ENCODE results near the gene TTLL3.

TTLL3 gene

DNA sequence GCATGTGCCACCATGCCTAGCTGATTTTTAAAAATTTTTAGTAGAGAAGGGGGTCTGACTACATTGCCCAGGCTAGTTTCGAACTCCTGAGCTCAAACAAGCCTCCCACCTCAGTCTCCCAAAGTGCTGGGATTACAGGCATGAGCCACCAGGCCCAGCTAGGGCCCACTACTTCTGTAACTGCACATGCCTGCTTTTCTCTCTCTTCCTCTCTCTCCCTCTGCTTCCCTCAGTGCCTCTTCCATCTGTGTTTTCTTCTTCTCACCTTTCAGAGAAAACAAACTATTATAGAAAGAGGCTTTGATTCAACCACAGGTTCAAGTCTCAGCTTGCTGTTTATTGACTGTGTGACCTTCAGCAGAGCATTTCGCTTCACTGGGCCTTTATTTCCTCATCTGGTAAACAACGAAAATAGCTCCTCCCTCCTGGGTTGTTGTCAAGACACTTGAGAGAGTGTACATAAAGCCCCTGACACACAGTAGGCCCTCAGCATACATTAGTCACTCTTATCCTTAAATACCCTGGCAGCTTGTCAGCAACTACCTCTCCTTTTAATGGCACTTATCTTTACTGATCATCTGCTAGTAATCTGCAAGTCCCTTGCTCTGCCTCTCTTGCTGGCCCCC, 28.0 kb upstream of the TTLL3 start:
- Histone ChIP-seq H3K4ac (ENCODE audit: low read depth in 1 of 2, low read length in 2 of 2) (no peak overlapping the region), H2BK5ac (ENCODE audit: low read depth, low read length, poor library complexity, severe bottlenecking) (no peak overlapping the region), H3K79me1 (replicated peaks; ENCODE audit: low read length, poor library complexity, severe bottlenecking) (peaks cover 9% of the 10 kb centered on the region), H3K4me3 (ENCODE audit: insufficient read depth in 1 of 2, low read depth in 1 of 2, low read length in 2 of 2) (no peak overlapping the region), H2BK15ac (ENCODE audit: low read depth, poor library complexity, severe bottlenecking) (no peak overlapping the region), H2AK5ac (ENCODE audit: low read length, severe bottlenecking) (no peak overlapping the region), H3K23ac (ENCODE audit: low read length in 2 of 2) (no peak overlapping the region), H4K8ac (ENCODE audit: low read length) (no peak overlapping the region), H3K27ac (ENCODE audit: low read length, poor library complexity, severe bottlenecking) (no peak overlapping the region), H3K9ac (ENCODE audit: low read length) (no peak overlapping the region), H2AFZ (ENCODE audit: low read depth, low read length) (no peak overlapping the region), H2BK120ac (ENCODE audit: low read depth, low read length) (no peak overlapping the region), H3K4me1 (ENCODE audit: control insufficient read depth, insufficient read depth, low read depth, low read length) (peaks cover 2% of the 10 kb centered on the region), H3K27me3 (ENCODE audit: control insufficient read depth in 1 of 2, insufficient read depth in 1 of 2, low read length in 2 of 2) (no peaks in the 10 kb centered on the region), H4K91ac (ENCODE audit: low read length) (no peak overlapping the region), H3K36me3 (ENCODE audit: control insufficient read depth in 1 of 2, insufficient read depth in 2 of 2, low read depth in 1 of 2, low read length in 2 of 2) (peaks cover 49 to 69% of the 10 kb centered on the region in 2 experiments), H3K9me3 (ENCODE audit: control insufficient read depth, low read length) (no peaks in the 10 kb centered on the region), H3K18ac (ENCODE audit: low read depth in 1 of 2, low read length in 2 of 2) (no peak overlapping the region), H2BK12ac (ENCODE audit: low read length in 2 of 2) (no peak overlapping the region), H3K14ac (ENCODE audit: low read length in 2 of 2) (no peak overlapping the region), H3K4me2 (ENCODE audit: low read length, poor library complexity, severe bottlenecking) (no peak overlapping the region)
- WGBS: 88% methylated on average over 3 of the region's 3 CpGs
- no peak for DNase-seq

DNA sequence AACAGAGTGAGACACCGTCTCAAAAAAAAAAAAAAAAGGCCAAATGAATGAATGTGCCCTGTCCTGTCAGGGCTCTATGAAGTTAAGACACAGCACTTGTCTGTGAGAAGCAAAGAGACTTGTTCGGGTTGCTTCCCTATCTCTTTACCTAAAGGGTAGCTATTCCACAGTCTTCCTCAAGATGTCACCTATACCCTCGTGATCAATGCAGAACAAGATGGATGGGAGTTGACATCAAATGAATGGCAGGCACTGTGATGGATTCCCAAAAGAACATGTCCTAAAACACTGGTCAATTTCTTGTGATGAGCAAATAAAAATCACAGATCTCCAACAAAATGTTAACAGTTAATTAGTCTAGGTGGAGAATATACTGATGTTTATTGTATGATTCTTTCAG, 27.3 kb upstream of the TTLL3 start:
- H3K9me3 ChIP-seq (ENCODE audit: control insufficient read depth, low read length): no peaks in the 10 kb centered on the region
- H3K79me1 ChIP-seq (replicated peaks; ENCODE audit: low read length, poor library complexity, severe bottlenecking): peaks cover 9% of the 10 kb centered on the region
- peaks cover 2% of the 10 kb centered on the region for H3K4me1 ChIP-seq (ENCODE audit: control insufficient read depth, insufficient read depth, low read depth, low read length)
- 100% methylated on average over 2 of the region's 3 CpGs for WGBS
- H3K18ac ChIP-seq (ENCODE audit: low read depth in 1 of 2, low read length in 2 of 2): no peak overlapping the region
- H3K27me3 ChIP-seq (ENCODE audit: control insufficient read depth in 1 of 2, insufficient read depth in 1 of 2, low read length in 2 of 2): no peaks in the 10 kb centered on the region
- H3K4ac ChIP-seq (ENCODE audit: low read depth in 1 of 2, low read length in 2 of 2): no peak overlapping the region
- H3K14ac ChIP-seq (ENCODE audit: low read length in 2 of 2): no peak overlapping the region
- no peak overlapping the region for H2AK5ac ChIP-seq (ENCODE audit: low read length, severe bottlenecking)
- no peak overlapping the region for H3K23ac ChIP-seq (ENCODE audit: low read length in 2 of 2)
- H3K4me3 ChIP-seq (ENCODE audit: insufficient read depth in 1 of 2, low read depth in 1 of 2, low read length in 2 of 2): no peak overlapping the region
- no peak for DNase-seq
- no peak overlapping the region for H3K9ac ChIP-seq (ENCODE audit: low read length)
- H3K36me3 ChIP-seq (ENCODE audit: control insufficient read depth in 1 of 2, insufficient read depth in 2 of 2, low read depth in 1 of 2, low read length in 2 of 2): peaks cover 52 to 76% of the 10 kb centered on the region in 2 experiments
- H4K8ac ChIP-seq (ENCODE audit: low read length): no peak overlapping the region
- no peak overlapping the region for H3K4me2 ChIP-seq (ENCODE audit: low read length, poor library complexity, severe bottlenecking)
- no peak overlapping the region for H2BK15ac ChIP-seq (ENCODE audit: low read depth, poor library complexity, severe bottlenecking)
- no peak overlapping the region for H3K27ac ChIP-seq (ENCODE audit: low read length, poor library complexity, severe bottlenecking)
- no peak overlapping the region for H2BK5ac ChIP-seq (ENCODE audit: low read depth, low read length, poor library complexity, severe bottlenecking)
- no peak overlapping the region for H2AFZ ChIP-seq (ENCODE audit: low read depth, low read length)
- no peak overlapping the region for H4K91ac ChIP-seq (ENCODE audit: low read length)
- no peak overlapping the region for H2BK120ac ChIP-seq (ENCODE audit: low read depth, low read length)
- H2BK12ac ChIP-seq (ENCODE audit: low read length in 2 of 2): no peak overlapping the region

DNA sequence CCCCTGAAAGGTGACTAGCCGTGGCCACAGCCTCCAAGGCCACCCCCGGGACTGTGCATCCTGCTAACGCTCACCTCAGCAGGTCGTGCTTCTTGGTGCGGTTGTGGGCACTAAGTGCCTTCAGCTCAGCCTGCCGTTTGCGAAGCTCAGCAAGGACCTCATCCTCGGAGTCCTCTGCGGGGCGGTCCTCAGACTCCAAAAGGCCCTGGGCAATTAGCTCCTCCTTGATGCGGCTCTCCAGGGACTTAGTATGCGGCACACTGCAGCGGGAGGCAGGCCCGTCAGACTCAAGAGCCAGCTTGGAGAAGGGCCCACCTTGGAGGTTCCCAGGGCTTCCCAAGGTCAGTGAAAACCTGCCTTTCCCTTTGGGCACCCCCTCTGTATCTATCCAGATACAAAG, 26.1 kb upstream of the TTLL3 start:
- Histone ChIP-seq H3K4me2 (ENCODE audit: low read length, poor library complexity, severe bottlenecking) (no peak overlapping the region), H3K9ac (ENCODE audit: low read length) (no peak overlapping the region), H3K4ac (ENCODE audit: low read depth in 1 of 2, low read length in 2 of 2) (no peak overlapping the region), H4K91ac (ENCODE audit: low read length) (no peak overlapping the region), H2AFZ (ENCODE audit: low read depth, low read length) (no peak overlapping the region), H3K23ac (ENCODE audit: low read length in 2 of 2) (no peak overlapping the region), H3K27ac (ENCODE audit: low read length, poor library complexity, severe bottlenecking) (no peak overlapping the region), H3K9me3 (ENCODE audit: control insufficient read depth, low read length) (no peaks in the 10 kb centered on the region), H3K79me1 (replicated peaks; ENCODE audit: low read length, poor library complexity, severe bottlenecking) (peaks cover 10% of the 10 kb centered on the region), H2BK5ac (ENCODE audit: low read depth, low read length, poor library complexity, severe bottlenecking) (no peak overlapping the region), H2AK5ac (ENCODE audit: low read length, severe bottlenecking) (no peak overlapping the region), H2BK15ac (ENCODE audit: low read depth, poor library complexity, severe bottlenecking) (no peak overlapping the region), H2BK12ac (ENCODE audit: low read length in 2 of 2) (no peak overlapping the region), H3K4me3 (ENCODE audit: insufficient read depth in 1 of 2, low read depth in 1 of 2, low read length in 2 of 2) (no peak overlapping the region), H3K18ac (ENCODE audit: low read depth in 1 of 2, low read length in 2 of 2) (no peak overlapping the region), H3K4me1 (ENCODE audit: control insufficient read depth, insufficient read depth, low read depth, low read length) (peaks cover 2% of the 10 kb centered on the region), H4K8ac (ENCODE audit: low read length) (no peak overlapping the region), H3K27me3 (ENCODE audit: control insufficient read depth in 1 of 2, insufficient read depth in 1 of 2, low read length in 2 of 2) (no peaks in the 10 kb centered on the region), H2BK120ac (ENCODE audit: low read depth, low read length) (no peak overlapping the region), H3K36me3 (ENCODE audit: control insufficient read depth in 1 of 2, insufficient read depth in 2 of 2, low read depth in 1 of 2, low read length in 2 of 2) (peaks cover 57 to 79% of the 10 kb centered on the region in 2 experiments), H3K14ac (ENCODE audit: low read length in 2 of 2) (no peak overlapping the region)
- DNase-seq: no peak
- WGBS: 98% methylated on average over 14 of the region's 14 CpGs

DNA sequence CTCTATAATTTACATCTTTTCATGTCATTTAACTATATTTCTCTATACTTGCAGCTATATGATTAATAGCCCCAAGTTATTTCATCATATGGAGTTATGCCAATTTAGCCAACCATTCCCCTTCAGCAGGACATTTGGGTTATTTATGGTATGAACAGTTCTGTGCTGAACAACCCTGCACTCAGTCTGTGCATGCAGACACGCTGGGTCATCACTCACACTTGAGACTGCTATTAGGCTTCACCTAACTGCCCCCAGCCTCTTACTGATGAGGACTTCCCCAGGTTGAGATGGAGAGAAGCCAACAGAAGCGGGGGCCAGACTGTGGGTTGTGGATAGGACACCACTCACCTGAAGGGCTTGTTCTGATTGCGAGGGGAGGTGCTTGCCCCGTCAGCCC, 25.1 kb upstream of the TTLL3 start:
- H3K27me3 ChIP-seq (ENCODE audit: control insufficient read depth in 1 of 2, insufficient read depth in 1 of 2, low read length in 2 of 2): no peaks in the 10 kb centered on the region
- H3K4ac ChIP-seq (ENCODE audit: low read depth in 1 of 2, low read length in 2 of 2): no peak overlapping the region
- no peak overlapping the region for H4K91ac ChIP-seq (ENCODE audit: low read length)
- WGBS: 96% methylated on average over 3 of the region's 4 CpGs
- no peak overlapping the region for H2AK5ac ChIP-seq (ENCODE audit: low read length, severe bottlenecking)
- H4K8ac ChIP-seq (ENCODE audit: low read length): no peak overlapping the region
- DNase-seq: no peak
- H3K9ac ChIP-seq (ENCODE audit: low read length): no peak overlapping the region
- no peaks in the 10 kb centered on the region for H3K9me3 ChIP-seq (ENCODE audit: control insufficient read depth, low read length)
- no peak overlapping the region for H2BK120ac ChIP-seq (ENCODE audit: low read depth, low read length)
- H3K14ac ChIP-seq (ENCODE audit: low read length in 2 of 2): no peak overlapping the region
- no peak overlapping the region for H2AFZ ChIP-seq (ENCODE audit: low read depth, low read length)
- H3K4me2 ChIP-seq (ENCODE audit: low read length, poor library complexity, severe bottlenecking): no peak overlapping the region
- no peak overlapping the region for H3K18ac ChIP-seq (ENCODE audit: low read depth in 1 of 2, low read length in 2 of 2)
- peaks cover 14% of the 10 kb centered on the region for H3K79me1 ChIP-seq (replicated peaks; ENCODE audit: low read length, poor library complexity, severe bottlenecking)
- H3K27ac ChIP-seq (ENCODE audit: low read length, poor library complexity, severe bottlenecking): no peak overlapping the region
- H3K4me1 ChIP-seq (ENCODE audit: control insufficient read depth, insufficient read depth, low read depth, low read length): peaks cover 2% of the 10 kb centered on the region
- H2BK15ac ChIP-seq (ENCODE audit: low read depth, poor library complexity, severe bottlenecking): no peak overlapping the region
- H3K23ac ChIP-seq (ENCODE audit: low read length in 2 of 2): no peak overlapping the region
- no peak overlapping the region for H3K4me3 ChIP-seq (ENCODE audit: insufficient read depth in 1 of 2, low read depth in 1 of 2, low read length in 2 of 2)
- H2BK12ac ChIP-seq (ENCODE audit: low read length in 2 of 2): no peak overlapping the region
- H3K36me3 ChIP-seq (ENCODE audit: control insufficient read depth in 1 of 2, insufficient read depth in 2 of 2, low read depth in 1 of 2, low read length in 2 of 2): peaks cover 56 to 84% of the 10 kb centered on the region in 2 experiments
- H2BK5ac ChIP-seq (ENCODE audit: low read depth, low read length, poor library complexity, severe bottlenecking): no peak overlapping the region
